ENCODE measurements around the gene COX7A2L.
"Not testable (repeated sequence)": the region's sequence is repeated elsewhere in the genome, so short reads cannot be mapped to it uniquely, and the experiment has no call there.

The COX7A2L gene
- total RNA-seq: 50.4 to 77.2 reads per million in 2 donors

GRCh38 chr2:42360890-42361727, at the start of gene COX7A2L:
Gene COX7A2L (minus strand): TSS chr2:42361217. CDS start chr2:42361161, 56 bp downstream.
- DNase-seq: peak; percentile 97

GRCh38 chr2:42408009-42408408, 47.0 kb upstream of the COX7A2L start:
- no peak for DNase-seq

GRCh38 chr2:42407476-42407875, 46.5 kb upstream of the COX7A2L start:
- no peak for DNase-seq

- no peak for DNase-seq
Observed at GRCh38 chr2:42404676-42405075, 43.7 kb upstream of the COX7A2L start.

- DNase-seq: no peak
Observed at GRCh38 chr2:42401773-42402172, 40.8 kb upstream of the COX7A2L start.

- DNase-seq: not testable (repeated sequence)
Observed at GRCh38 chr2:42398052-42398451, 37.0 kb upstream of the COX7A2L start.

- DNase-seq: not testable (repeated sequence)
Observed at GRCh38 chr2:42393320-42393719, 32.3 kb upstream of the COX7A2L start.

GRCh38 chr2:42392191-42392590, 31.2 kb upstream of the COX7A2L start:
- no peak for DNase-seq

- DNase-seq: no peak
Observed at GRCh38 chr2:42390401-42390969, 29.5 kb upstream of the COX7A2L start.

GRCh38 chr2:42386682-42387081, 25.7 kb upstream of the COX7A2L start:
- DNase-seq: no peak

- DNase-seq: no peak
Observed at GRCh38 chr2:42385225-42385624, 24.2 kb upstream of the COX7A2L start.

- DNase-seq: no peak
Observed at GRCh38 chr2:42383855-42384530, 23.0 kb upstream of the COX7A2L start.

- no peak for DNase-seq
Observed at GRCh38 chr2:42382144-42382543, 21.1 kb upstream of the COX7A2L start.

GRCh38 chr2:42380026-42380425, 19.0 kb upstream of the COX7A2L start:
- DNase-seq: not testable (repeated sequence)

- DNase-seq: no peak
Observed at GRCh38 chr2:42378415-42378814, 17.4 kb upstream of the COX7A2L start.

- no peak for DNase-seq
Observed at GRCh38 chr2:42376758-42377157, 15.7 kb upstream of the COX7A2L start.

GRCh38 chr2:42372474-42373200, 11.6 kb upstream of the COX7A2L start:
- no peak for DNase-seq

- DNase-seq: no peak
Observed at GRCh38 chr2:42371611-42372473, 10.8 kb upstream of the COX7A2L start.

GRCh38 chr2:42369532-42370229, 8.7 kb upstream of the COX7A2L start:
- DNase-seq: no peak

GRCh38 chr2:42368817-42369531, 8.0 kb upstream of the COX7A2L start:
- no peak for DNase-seq

- DNase-seq: no peak
Observed at GRCh38 chr2:42367835-42368234, 6.8 kb upstream of the COX7A2L start.

All from T-helper 9 cell (primary cell).